Trophoblast cell (in vitro differentiated cells and primary cell): ENCODE results near the gene MTUS2.

Experiments
- DNase-seq, 2 donors: peaks; one replicate each; pipeline ENCODE4 v3.0.0-alpha.2; 2016
- H2AFZ ChIP-seq: 2 replicates; pipeline ENCODE4 v1.6.1; 2013; ENCODE audit warnings: low read length, moderate library complexity, mild to moderate bottlenecking; ENCODE audit not compliant: insufficient read depth, poor library complexity
- H2AK5ac ChIP-seq: 2 replicates; pipeline ENCODE4 v1.6.1; 2013; ENCODE audit warnings: mild to moderate bottlenecking, low read length
- H2BK120ac ChIP-seq: 2 replicates; pipeline ENCODE4 v1.6.1; 2013; ENCODE audit warnings: low read length, mild to moderate bottlenecking, moderate library complexity; ENCODE audit not compliant: insufficient read depth, poor library complexity
- H2BK12ac ChIP-seq: 2 replicates; pipeline ENCODE4 v1.6.1; 2013; ENCODE audit warnings: mild to moderate bottlenecking, low read length, moderate library complexity
- H2BK5ac ChIP-seq: 2 replicates; pipeline ENCODE4 v1.6.1; 2013; ENCODE audit warnings: low read length, low read depth, moderate library complexity, mild to moderate bottlenecking; ENCODE audit not compliant: poor library complexity
- H3K14ac ChIP-seq: 2 replicates; pipeline ENCODE4 v1.6.1; 2013; ENCODE audit warnings: mild to moderate bottlenecking, low read length
- H3K18ac ChIP-seq: 2 replicates; pipeline ENCODE4 v1.6.1; 2013; ENCODE audit warnings: mild to moderate bottlenecking, low read length
- H3K23ac ChIP-seq: 2 replicates; pipeline ENCODE4 v1.6.1; 2013; ENCODE audit warnings: low read length
- H3K27ac ChIP-seq: 2 replicates; pipeline ENCODE4 v1.5.1; 2013; ENCODE audit warnings: low read depth, mild to moderate bottlenecking, inconsistent platforms, low read length, moderate library complexity
- H3K27me3 ChIP-seq: 2 replicates; pipeline ENCODE4 v1.6.1; 2013; ENCODE audit warnings: inconsistent platforms, mild to moderate bottlenecking, low read length, moderate library complexity; ENCODE audit not compliant: insufficient read depth
- H3K36me3 ChIP-seq, 2 experiments: 1 replicate in 1 of 2; 2 replicates in 1 of 2; pipeline ENCODE4 v1.6.1; 2013; ENCODE audit warnings: low read length in 2 of 2, mild to moderate bottlenecking in 2 of 2, moderate library complexity in 1 of 2; ENCODE audit not compliant: insufficient read depth in 2 of 2, control insufficient read depth in 1 of 2
- H3K4ac ChIP-seq: 2 replicates; pipeline ENCODE4 v1.6.1; 2013; ENCODE audit warnings: low read depth, mild to moderate bottlenecking, low read length, moderate library complexity
- H3K4me1 ChIP-seq, 2 experiments: 1 replicate in 1 of 2; 2 replicates in 1 of 2; pipeline ENCODE4 v1.6.1; 2013; ENCODE audit warnings: low read length in 2 of 2, mild to moderate bottlenecking in 2 of 2, moderate library complexity in 1 of 2; ENCODE audit not compliant: insufficient read depth in 2 of 2, control insufficient read depth in 1 of 2
- H3K4me2 ChIP-seq: 2 replicates; pipeline ENCODE4 v1.6.1; 2013; ENCODE audit warnings: inconsistent platforms, mild to moderate bottlenecking, low read length, moderate library complexity
- H3K4me3 ChIP-seq: 2 replicates; pipeline ENCODE4 v1.5.1; 2013; ENCODE audit warnings: mild to moderate bottlenecking, low read depth, low read length, inconsistent platforms
- H3K79me1 ChIP-seq: one replicate; pipeline ENCODE4 v1.6.1; 2013; ENCODE audit warnings: low read length
- H3K79me2 ChIP-seq: 2 replicates; pipeline ENCODE4 v1.6.1; 2013; ENCODE audit warnings: low read length, mild to moderate bottlenecking; ENCODE audit not compliant: control insufficient read depth, insufficient read depth, poor library complexity
- H3K9ac ChIP-seq: 2 replicates; pipeline ENCODE4 v1.6.1; 2013; ENCODE audit warnings: mild to moderate bottlenecking, low read length
- H3K9me3 ChIP-seq: 2 replicates; pipeline ENCODE4 v1.6.1; 2013; ENCODE audit warnings: low read depth, mild to moderate bottlenecking, control low read depth, inconsistent platforms, low read length; ENCODE audit not compliant: insufficient read depth
- H4K12ac ChIP-seq: 2 replicates; pipeline ENCODE4 v1.6.1; 2013; ENCODE audit warnings: low read depth, mild to moderate bottlenecking, low read length, moderate library complexity
- H4K8ac ChIP-seq: 2 replicates; pipeline ENCODE4 v1.6.1; 2013; ENCODE audit warnings: low read depth, mild to moderate bottlenecking, low read length, moderate library complexity
- H4K91ac ChIP-seq: one replicate; pipeline ENCODE4 v1.6.1; 2013; ENCODE audit warnings: low read depth, mild to moderate bottlenecking, low read length, moderate library complexity
- WGBS: extraction: QIAGEN DNeasy Blood & Tissue Kit; methylation state at CpG from one replicate; pipeline ENCODE4 v1.1.7; 2013; ENCODE audit warnings: missing lambda C conversion rate; ENCODE audit not compliant: insufficient read length, insufficient coverage; ENCODE audit errors: extremely low coverage; 5-methylcytosine and 5-hydroxymethylcytosine counted together

MTUS2 gene

GRCh38 chr13:29049524-29049923 lies 229.4 kb downstream of the MTUS2 start:
- no peak for DNase-seq
- no peak overlapping the region for H4K8ac ChIP-seq
- H3K9ac ChIP-seq, result no peak overlapping the region
- no peak overlapping the region for H2AK5ac ChIP-seq
- no peak overlapping the region for H4K91ac ChIP-seq
- no CpG with 5 or more reads among the region's 6 CpGs for WGBS
- H4K12ac ChIP-seq, result no peak overlapping the region
- H3K4me1 ChIP-seq, result no peaks in the 10 kb centered on the region
- H3K36me3 ChIP-seq, result no peaks in the 10 kb centered on the region
- H3K27ac ChIP-seq, result no peak overlapping the region
- no peak overlapping the region for H3K23ac ChIP-seq
- H3K4me3 ChIP-seq, result no peak overlapping the region
- H3K4me2 ChIP-seq, result no peak overlapping the region
- H3K79me1 ChIP-seq, result no peaks in the 10 kb centered on the region
- no peak overlapping the region for H2BK12ac ChIP-seq
- H2BK120ac ChIP-seq, result no peak overlapping the region
- H3K4ac ChIP-seq, result no peak overlapping the region
- no peaks in the 10 kb centered on the region for H3K27me3 ChIP-seq
- H2AFZ ChIP-seq, result no peak overlapping the region
- H3K79me2 ChIP-seq, result no peaks in the 10 kb centered on the region
- H3K18ac ChIP-seq, result no peak overlapping the region
- peaks cover 2% of the 10 kb centered on the region for H3K9me3 ChIP-seq
- no peak overlapping the region for H3K14ac ChIP-seq
- H2BK5ac ChIP-seq, result no peak overlapping the region

GRCh38 chr13:29050719-29051118 lies 230.6 kb downstream of the MTUS2 start:
- H3K79me2 ChIP-seq, result no peaks in the 10 kb centered on the region
- H3K36me3 ChIP-seq, result no peaks in the 10 kb centered on the region
- H3K4me1 ChIP-seq, result no peaks in the 10 kb centered on the region
- no peak overlapping the region for H4K12ac ChIP-seq
- no peak overlapping the region for H3K4ac ChIP-seq
- H2BK5ac ChIP-seq, result no peak overlapping the region
- H3K9ac ChIP-seq, result no peak overlapping the region
- no CpG with 5 or more reads among the region's 4 CpGs for WGBS
- H3K18ac ChIP-seq, result no peak overlapping the region
- no peak overlapping the region for H3K4me3 ChIP-seq
- H2BK12ac ChIP-seq, result no peak overlapping the region
- H3K79me1 ChIP-seq, result no peaks in the 10 kb centered on the region
- DNase-seq, result no peak
- no peak overlapping the region for H4K91ac ChIP-seq
- H3K27ac ChIP-seq, result no peak overlapping the region
- no peak overlapping the region for H2AK5ac ChIP-seq
- H3K23ac ChIP-seq, result no peak overlapping the region
- H2BK120ac ChIP-seq, result no peak overlapping the region
- no peak overlapping the region for H2AFZ ChIP-seq
- no peak overlapping the region for H3K14ac ChIP-seq
- peaks cover 2% of the 10 kb centered on the region for H3K9me3 ChIP-seq
- no peak overlapping the region for H4K8ac ChIP-seq
- H3K27me3 ChIP-seq, result no peaks in the 10 kb centered on the region
- H3K4me2 ChIP-seq, result no peak overlapping the region

GRCh38 chr13:29059800-29060199 lies 239.7 kb downstream of the MTUS2 start:
- Histone ChIP-seq H4K8ac (no peak overlapping the region), H2BK5ac (no peak overlapping the region), H3K18ac (no peak overlapping the region), H3K27me3 (no peaks in the 10 kb centered on the region), H3K27ac (no peak overlapping the region), H3K9me3 (no peaks in the 10 kb centered on the region), H2BK12ac (no peak overlapping the region), H2AFZ (no peak overlapping the region), H3K79me2 (no peaks in the 10 kb centered on the region), H3K36me3 (no peaks in the 10 kb centered on the region), H2BK120ac (no peak overlapping the region), H3K14ac (no peak overlapping the region), H2AK5ac (no peak overlapping the region), H3K23ac (no peak overlapping the region), H3K9ac (no peak overlapping the region), H4K91ac (no peak overlapping the region), H3K4ac (no peak overlapping the region), H3K4me1 (no peaks in the 10 kb centered on the region), H3K4me3 (no peak overlapping the region), H3K4me2 (no peak overlapping the region), H3K79me1 (no peaks in the 10 kb centered on the region), H4K12ac (no peak overlapping the region)
- DNase-seq, result no peak
- no CpG with 5 or more reads among the region's 2 CpGs for WGBS

DNA sequence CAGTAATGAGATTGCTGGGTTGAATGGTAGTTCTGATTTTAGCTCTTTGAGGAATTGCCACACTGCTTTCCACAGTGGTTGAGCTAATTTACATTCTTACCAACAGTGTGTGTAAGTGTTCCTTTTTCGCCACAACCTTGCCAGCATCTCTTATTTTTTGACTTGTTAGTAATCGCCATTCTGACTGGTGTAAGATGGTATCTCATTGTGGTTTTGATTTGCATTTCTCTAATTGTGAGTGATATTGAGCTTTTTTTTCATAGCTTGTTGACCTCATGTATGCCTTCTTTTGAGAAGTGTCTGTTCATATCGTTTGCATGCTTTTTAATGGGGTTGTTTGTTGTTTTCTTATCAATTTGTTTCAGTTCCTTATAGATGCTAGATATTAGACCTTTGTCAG lies 245.0 kb downstream of the MTUS2 start:
- no peak overlapping the region for H3K4ac ChIP-seq
- no CpG with 5 or more reads among the region's 3 CpGs for WGBS

More for the DNA sequence above, 245.0 kb downstream of the MTUS2 start:
- Histone ChIP-seq H4K8ac (no peak overlapping the region), H3K27ac (no peak overlapping the region), H3K4me1 (no peaks in the 10 kb centered on the region), H4K12ac (no peak overlapping the region), H3K4me3 (no peak overlapping the region), H3K9me3 (no peaks in the 10 kb centered on the region), H2BK120ac (no peak overlapping the region), H3K27me3 (no peaks in the 10 kb centered on the region), H3K79me2 (no peaks in the 10 kb centered on the region), H4K91ac (no peak overlapping the region), H3K9ac (no peak overlapping the region), H3K14ac (no peak overlapping the region), H2BK12ac (no peak overlapping the region), H3K79me1 (no peaks in the 10 kb centered on the region), H3K18ac (no peak overlapping the region), H3K23ac (no peak overlapping the region), H3K36me3 (no peaks in the 10 kb centered on the region), H3K4me2 (no peak overlapping the region), H2BK5ac (no peak overlapping the region), H2AFZ (no peak overlapping the region), H2AK5ac (no peak overlapping the region)
- DNase-seq, result no peak
